Spleen (tissue), 11 donors: ENCODE measurements around the gene DHX34. TPM values are rescaled to one million over a fixed set of nuclear protein-coding genes. Genes with fewer than 3 reads are reported as not detected.

ENCODE experiments used
- DNase-seq: peaks from one replicate; pipeline ENCODE4 v3.0.0-alpha.2; 2020
- H3K27ac ChIP-seq, 8 donors: fragments of 200-600 bp; sonication (generic) in 7 of 8; 1 replicate in 4 of 8; 2 replicates in 4 of 8; pipeline versions ENCODE4 v1.5.0 to v1.8.0; 2016 to 2021; ENCODE audit warnings: inconsistent platforms in 4 of 8, mild to moderate bottlenecking in 4 of 8, moderate library complexity in 1 of 8
- H3K27me3 ChIP-seq, 7 donors: fragments of 200-600 bp; sonication (generic) in 6 of 7; replicated peaks in 1 of 7; 1 replicate in 4 of 7; 2 replicates in 3 of 7; pipeline versions ENCODE4 v1.5.0 to v1.8.0; 2016 to 2021; ENCODE audit warnings: inconsistent platforms in 3 of 7, mild to moderate bottlenecking in 1 of 7
- H3K36me3 ChIP-seq, 6 donors: fragments of 200-600 bp; sonication (generic) in 5 of 6; 1 replicate in 4 of 6; 2 replicates in 2 of 6; pipeline versions ENCODE4 v1.5.0 to v1.8.0; 2016 to 2021; ENCODE audit warnings: inconsistent platforms in 2 of 6
- H3K4me1 ChIP-seq, 6 donors: fragments of 200-600 bp; sonication (generic) in 5 of 6; 1 replicate in 3 of 6; 2 replicates in 3 of 6; pipeline versions ENCODE4 v1.5.0 to v1.8.0; 2016 to 2021; ENCODE audit warnings: inconsistent platforms in 3 of 6
- H3K4me3 ChIP-seq, 8 donors: fragments of 200-600 bp; sonication (generic) in 7 of 8; 1 replicate in 4 of 8; 2 replicates in 4 of 8; pipeline versions ENCODE4 v1.5.0 to v1.8.0; 2016 to 2021; ENCODE audit warnings: inconsistent platforms in 4 of 8, mild to moderate bottlenecking in 4 of 8, moderate library complexity in 2 of 8
- H3K9me3 ChIP-seq, 8 donors: fragments of 200-600 bp; sonication (generic) in 7 of 8; 1 replicate in 4 of 8; 2 replicates in 4 of 8; pipeline versions ENCODE4 v1.5.0 to v1.8.0; 2016 to 2021; ENCODE audit warnings: inconsistent platforms in 4 of 8
- CTCF ChIP-seq, 11 experiments: fragments of 200-600 bp in 7 of 11; fragments of 450-650 bp in 4 of 11; sonication (generic) in 4 of 11; IDR thresholded peaks in 8 of 11; conservative IDR thresholded peaks in 3 of 11; 1 replicate in 7 of 11; 2 replicates in 4 of 11; pipeline versions ENCODE4 v1.4.0 to v1.8.0; 2016 to 2021; ENCODE audit warnings: antibody characterized with exemption in 11 of 11, inconsistent platforms in 4 of 11, mild to moderate bottlenecking in 1 of 11
- POLR2A ChIP-seq, 3 donors: fragments of 450-650 bp; IDR thresholded peaks; one replicate each; pipeline ENCODE4 v1.5.1; 2017; ENCODE audit warnings: antibody characterized with exemption in 3 of 3, mild to moderate bottlenecking in 1 of 3
- POLR2AphosphoS5 ChIP-seq, 3 donors: sonication (generic); formaldehyde crosslinking; IDR thresholded peaks; one replicate each; pipeline ENCODE4 v1.5.1; 2017; ENCODE audit warnings: antibody characterized with exemption in 3 of 3
- WGBS, 5 donors: extraction: QIAGEN DNeasy Blood & Tissue Kit in 3 of 5; methylation state at CpG; one replicate each; pipeline versions ENCODE4 v1.1.5 to v1.1.7; 2013 to 2018; 5-methylcytosine and 5-hydroxymethylcytosine counted together
- intact Hi-C: fragments of 100-400 bp; cut with DNase I; formaldehyde crosslinking; loops from one replicate; pipeline ENCODE4 v1.15.0; 2023; ENCODE audit warnings: low total_unique reads
- polyA plus RNA-seq, 3 donors: library from polyadenylated mRNA; stranded (reverse); fragments of 200-250 nt; gene quantifications; one replicate each; pipeline ENCODE4 v1.2.1, GENCODE V29; 2013
- total RNA-seq, 7 donors: library from RNA; depleted of rRNA in 3 of 7; stranded (reverse); fragments of >200 nt in 3 of 7; fragmentation: NEBNext Ultra II Directional in 4 of 7; extraction: Animal tissue kit (Norgen Biotek cat#: 25700) in 4 of 7; gene quantifications; one replicate each; pipeline versions ENCODE4 v1.1.0 to v1.2.1, GENCODE V29; 2016 to 2021
- donor health status: healthy with polysubstance abuse.
- donor health status: DM: no; HTN: no; CAD: no; lungs with moderate emphysema.
- donor health status: DM: no; HTN: no; CAD: no.
- donor health status: Bipolar disorder and iron deficiency.
- donor health status: healthy.
- donor health status: DM: no; HTN: no; CAD: no.
- donor health status: DM: yes; HTN: yes; CAD: no.

DHX34 gene
- total and polyA plus RNA-seq, 10 donors: 8.4 to 34.8 (median 22.5) TPM

GRCh38 chr19:47350630-47351029 lies 1.5 kb downstream of the DHX34 start:
- TF ChIP-seq CTCF (IDR thresholded peaks at IDR 0.05 in 8 of 11, conservative IDR thresholded peaks at IDR 0.05 in 3 of 11): no peak
- no peak for TF ChIP-seq POLR2A (IDR thresholded peaks at IDR 0.05)
- no peak for TF ChIP-seq POLR2AphosphoS5 (IDR thresholded peaks at IDR 0.05)
- WGBS, 5 donors: 84 to 91% (median 88%) methylated on average over 6 of the region's 6 CpGs
- Histone ChIP-seq H3K36me3 (peaks cover 0 to 39% (median 30%) of the 10 kb centered on the region in 6 donors), H3K27ac (peak overlapping the region in 5 of 8 donors; percentile 15 to 94 (median 91)), H3K4me3 (peak overlapping the region in 4 of 8 donors; percentile 66 to 97 (median 84)), H3K27me3 (peaks cover 0 to 3% (median 0%) of the 10 kb centered on the region in 7 donors), H3K9me3 (no peaks in the 10 kb centered on the region), H3K4me1 (peaks cover 3 to 81% (median 44%) of the 10 kb centered on the region in 6 donors)
- intact Hi-C loops: no loop called here
- no peak for DNase-seq

GRCh38 chr19:47351548-47351947 lies 2.4 kb downstream of the DHX34 start:
- H3K27ac ChIP-seq: peak overlapping the region in 6 of 8 donors; percentile 1 to 94 (median 28)
- TF ChIP-seq POLR2AphosphoS5 (IDR thresholded peaks at IDR 0.05) (no peak), CTCF (IDR thresholded peaks at IDR 0.05 in 8 of 11, conservative IDR thresholded peaks at IDR 0.05 in 3 of 11) (no peak), POLR2A (IDR thresholded peaks at IDR 0.05) (no peak)
- intact Hi-C loops: no loop called here
- H3K9me3 ChIP-seq: no peaks in the 10 kb centered on the region
- WGBS, 5 donors: 74 to 89% (median 84%) methylated on average over 3 of the region's 3 CpGs
- peaks cover 3 to 86% (median 42%) of the 10 kb centered on the region in 6 donors for H3K4me1 ChIP-seq
- H3K4me3 ChIP-seq: peak overlapping the region in 1 of 8 donors; percentile 33
- H3K27me3 ChIP-seq: no peaks in the 10 kb centered on the region
- H3K36me3 ChIP-seq: peaks cover under 1 to 48% (median 40%) of the 10 kb centered on the region in 6 donors
- DNase-seq: no peak

- Histone ChIP-seq H3K27ac (peak overlapping the region in 3 of 8 donors; percentile 40 to 94 (median 93)), H3K4me3 (peak overlapping the region in 1 of 8 donors; percentile 33), H3K4me1 (peaks cover 3 to 86% (median 41%) of the 10 kb centered on the region in 6 donors), H3K36me3 (peaks cover 3 to 54% (median 45%) of the 10 kb centered on the region in 6 donors), H3K9me3 (peaks cover 0 to under 1% (median 0%) of the 10 kb centered on the region in 8 donors), H3K27me3 (no peaks in the 10 kb centered on the region)
- WGBS, 5 donors: 49 to 71% (median 57%) methylated on average over 2 of the region's 2 CpGs
- no peak for TF ChIP-seq POLR2A (IDR thresholded peaks at IDR 0.05)
- TF ChIP-seq POLR2AphosphoS5 (IDR thresholded peaks at IDR 0.05): no peak
- TF ChIP-seq CTCF (IDR thresholded peaks at IDR 0.05 in 8 of 11, conservative IDR thresholded peaks at IDR 0.05 in 3 of 11): no peak
- no peak for DNase-seq
- intact Hi-C loops: no loop called here
Measured at GRCh38 chr19:47352095-47352494, 3.0 kb downstream of the DHX34 start.

GRCh38 chr19:47353307-47353712 lies 4.2 kb downstream of the DHX34 start:
- no peak for TF ChIP-seq CTCF (IDR thresholded peaks at IDR 0.05 in 8 of 11, conservative IDR thresholded peaks at IDR 0.05 in 3 of 11)
- TF ChIP-seq POLR2A (IDR thresholded peaks at IDR 0.05): no peak
- peak in 1 of 3 donors; percentile 26 for TF ChIP-seq POLR2AphosphoS5 (IDR thresholded peaks at IDR 0.05)
- H3K27me3 ChIP-seq: no peaks in the 10 kb centered on the region
- H3K4me3 ChIP-seq: no peak overlapping the region
- peaks cover 0 to 7% (median 0%) of the 10 kb centered on the region in 8 donors for H3K9me3 ChIP-seq
- intact Hi-C loops: no loop called here
- peaks cover 3 to 66% (median 57%) of the 10 kb centered on the region in 6 donors for H3K36me3 ChIP-seq
- peaks cover 3 to 82% (median 42%) of the 10 kb centered on the region in 6 donors for H3K4me1 ChIP-seq
- no peak overlapping the region for H3K27ac ChIP-seq
- no peak for DNase-seq
- WGBS, 5 donors: 81 to 93% (median 91%) methylated on average over 21 to 24 of the region's 24 CpGs
